Measurements from ENCODE around the gene NRCAM.

The NRCAM gene

DNA sequence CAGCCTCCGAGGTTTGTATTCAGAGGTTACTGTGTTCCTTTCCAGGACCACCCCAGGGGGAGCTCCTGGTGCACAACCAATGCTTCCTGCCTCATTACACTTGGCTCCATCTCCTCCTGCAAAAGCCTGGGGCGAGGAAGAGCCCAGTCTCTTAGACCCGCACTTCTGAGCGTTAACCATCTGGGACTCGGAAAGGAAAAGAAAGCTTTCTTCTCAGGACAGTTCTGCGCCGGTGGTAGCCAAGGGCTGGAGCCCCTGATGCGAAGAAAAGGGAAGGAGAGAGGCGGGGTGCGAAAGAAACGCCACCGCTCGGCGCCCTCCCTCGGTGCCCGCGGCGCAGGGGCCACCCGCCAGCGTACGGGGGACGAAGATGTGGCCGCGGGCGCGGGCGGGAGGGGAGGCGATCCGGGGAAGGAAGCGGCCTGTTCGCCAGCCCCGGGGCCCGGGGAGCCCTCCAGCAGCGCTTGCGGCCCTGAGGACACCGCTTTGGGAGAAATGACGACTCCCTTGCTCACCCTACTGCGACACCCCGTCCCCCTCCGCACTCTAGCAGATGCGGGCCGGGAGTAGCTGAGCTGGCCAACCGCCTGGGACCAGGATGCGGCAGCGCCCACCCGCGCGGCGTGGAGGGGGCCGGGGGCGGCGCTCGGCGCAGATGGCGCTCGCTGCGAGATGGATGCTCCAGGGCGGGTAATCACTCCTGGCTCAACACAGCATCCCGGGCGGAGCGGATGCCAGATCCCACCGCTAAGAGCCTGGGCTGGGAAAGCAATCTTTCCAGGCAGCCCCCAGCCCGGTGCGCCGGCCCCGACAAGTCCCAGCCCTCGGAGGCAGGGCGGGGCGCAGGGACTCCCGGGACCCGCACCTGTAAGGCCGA lies 1.3 kb downstream of the NRCAM start (continued):
- TF ChIP-seq, protein P1, sequence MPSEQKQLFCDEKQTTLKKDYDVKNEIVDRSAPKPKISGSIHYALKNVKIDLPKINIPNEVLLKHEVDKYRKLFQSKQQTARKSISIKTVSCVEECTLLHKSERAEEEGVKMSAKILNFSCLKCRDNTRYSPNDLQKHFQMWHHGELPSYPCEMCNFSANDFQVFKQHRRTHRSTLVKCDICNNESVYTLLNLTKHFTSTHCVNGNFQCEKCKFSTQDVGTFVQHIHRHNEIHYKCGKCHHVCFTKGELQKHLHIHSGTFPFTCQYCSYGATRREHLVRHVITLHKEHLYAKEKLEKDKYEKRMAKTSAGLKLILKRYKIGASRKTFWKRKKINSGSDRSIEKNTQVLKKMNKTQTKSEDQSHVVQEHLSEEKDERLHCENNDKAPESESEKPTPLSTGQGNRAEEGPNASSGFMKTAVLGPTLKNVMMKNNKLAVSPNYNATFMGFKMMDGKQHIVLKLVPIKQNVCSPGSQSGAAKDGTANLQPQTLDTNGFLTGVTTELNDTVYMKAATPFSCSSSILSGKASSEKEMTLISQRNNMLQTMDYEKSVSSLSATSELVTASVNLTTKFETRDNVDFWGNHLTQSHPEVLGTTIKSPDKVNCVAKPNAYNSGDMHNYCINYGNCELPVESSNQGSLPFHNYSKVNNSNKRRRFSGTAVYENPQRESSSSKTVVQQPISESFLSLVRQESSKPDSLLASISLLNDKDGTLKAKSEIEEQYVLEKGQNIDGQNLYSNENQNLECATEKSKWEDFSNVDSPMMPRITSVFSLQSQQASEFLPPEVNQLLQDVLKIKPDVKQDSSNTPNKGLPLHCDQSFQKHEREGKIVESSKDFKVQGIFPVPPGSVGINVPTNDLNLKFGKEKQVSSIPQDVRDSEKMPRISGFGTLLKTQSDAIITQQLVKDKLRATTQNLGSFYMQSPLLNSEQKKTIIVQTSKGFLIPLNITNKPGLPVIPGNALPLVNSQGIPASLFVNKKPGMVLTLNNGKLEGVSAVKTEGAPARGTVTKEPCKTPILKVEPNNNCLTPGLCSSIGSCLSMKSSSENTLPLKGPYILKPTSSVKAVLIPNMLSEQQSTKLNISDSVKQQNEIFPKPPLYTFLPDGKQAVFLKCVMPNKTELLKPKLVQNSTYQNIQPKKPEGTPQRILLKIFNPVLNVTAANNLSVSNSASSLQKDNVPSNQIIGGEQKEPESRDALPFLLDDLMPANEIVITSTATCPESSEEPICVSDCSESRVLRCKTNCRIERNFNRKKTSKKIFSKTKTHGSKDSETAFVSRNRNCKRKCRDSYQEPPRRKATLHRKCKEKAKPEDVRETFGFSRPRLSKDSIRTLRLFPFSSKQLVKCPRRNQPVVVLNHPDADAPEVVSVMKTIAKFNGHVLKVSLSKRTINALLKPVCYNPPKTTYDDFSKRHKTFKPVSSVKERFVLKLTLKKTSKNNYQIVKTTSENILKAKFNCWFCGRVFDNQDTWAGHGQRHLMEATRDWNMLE (tag by site-specific recombination; conservative IDR thresholded peaks at IDR 0.05; ENCODE audit: low read depth), result no peak
- TF ChIP-seq GLIS2 (tag by site-specific recombination; IDR thresholded peaks at IDR 0.05) (peak; percentile 97), ZNF777 (tag by site-specific recombination; IDR thresholded peaks at IDR 0.05; ENCODE audit: borderline replicate concordance) (no peak), MEIS1 (CRISPR knock-in tag; IDR thresholded peaks at IDR 0.05; ENCODE audit: borderline replicate concordance) (no peak), KLF16 (tag by site-specific recombination; IDR thresholded peaks at IDR 0.05) (peak; percentile 32; the same call in 1 of the 2 replicates), SCRT2 (tag by site-specific recombination; IDR thresholded peaks at IDR 0.05) (no peak), ZIC2 (tag by site-specific recombination; IDR thresholded peaks at IDR 0.05) (peak; percentile 90), ZNF335 (tag by site-specific recombination; conservative IDR thresholded peaks at IDR 0.05) (no peak), ZXDB (tag by site-specific recombination; IDR thresholded peaks at IDR 0.05) (peak; percentile 66), ZNF768 (tag by site-specific recombination; IDR thresholded peaks at IDR 0.05) (no peak), ZNF184 (tag by site-specific recombination; IDR thresholded peaks at IDR 0.05) (no peak), ZSCAN16 (tag by site-specific recombination; IDR thresholded peaks at IDR 0.05) (no peak), ZNF398 (tag by site-specific recombination; IDR thresholded peaks at IDR 0.05) (peak; percentile 63), ZNF140 (tag by site-specific recombination; IDR thresholded peaks at IDR 0.05) (no peak), BCL6B (tag by site-specific recombination; IDR thresholded peaks at IDR 0.05) (no peak), ZNF132 (tag by site-specific recombination; IDR thresholded peaks at IDR 0.05; ENCODE audit: borderline replicate concordance) (no peak), ZNF175 (tag by site-specific recombination; IDR thresholded peaks at IDR 0.05) (no peak), ZNF394 (tag by site-specific recombination; IDR thresholded peaks at IDR 0.05; ENCODE audit: borderline replicate concordance) (peak; percentile 97), ZNF521 (tag by site-specific recombination; IDR thresholded peaks at IDR 0.05) (no peak), TRIM28 (IDR thresholded peaks at IDR 0.05; ENCODE audit: borderline replicate concordance, low read length) (no peak), ZNF324 (tag by site-specific recombination; IDR thresholded peaks at IDR 0.05) (no peak), ZNF354C (tag by site-specific recombination; IDR thresholded peaks at IDR 0.05; ENCODE audit: borderline replicate concordance, low read depth) (no peak), HOXC10 (CRISPR knock-in tag; IDR thresholded peaks at IDR 0.05) (no peak), ZNF596 (tag by site-specific recombination; IDR thresholded peaks at IDR 0.05) (no peak), ZNF549 (tag by site-specific recombination; IDR thresholded peaks at IDR 0.05) (no peak), SCRT1 (tag by site-specific recombination; IDR thresholded peaks at IDR 0.05; ENCODE audit: borderline replicate concordance) (no peak), ZNF416 (tag by site-specific recombination; IDR thresholded peaks at IDR 0.05) (no peak), ZNF561 (tag by site-specific recombination; IDR thresholded peaks at IDR 0.05; ENCODE audit: borderline replicate concordance) (peak; percentile 75), ZNF16 (tag by site-specific recombination; IDR thresholded peaks at IDR 0.05; ENCODE audit: low read depth) (no peak)
- TF ChIP-seq, protein P2, sequence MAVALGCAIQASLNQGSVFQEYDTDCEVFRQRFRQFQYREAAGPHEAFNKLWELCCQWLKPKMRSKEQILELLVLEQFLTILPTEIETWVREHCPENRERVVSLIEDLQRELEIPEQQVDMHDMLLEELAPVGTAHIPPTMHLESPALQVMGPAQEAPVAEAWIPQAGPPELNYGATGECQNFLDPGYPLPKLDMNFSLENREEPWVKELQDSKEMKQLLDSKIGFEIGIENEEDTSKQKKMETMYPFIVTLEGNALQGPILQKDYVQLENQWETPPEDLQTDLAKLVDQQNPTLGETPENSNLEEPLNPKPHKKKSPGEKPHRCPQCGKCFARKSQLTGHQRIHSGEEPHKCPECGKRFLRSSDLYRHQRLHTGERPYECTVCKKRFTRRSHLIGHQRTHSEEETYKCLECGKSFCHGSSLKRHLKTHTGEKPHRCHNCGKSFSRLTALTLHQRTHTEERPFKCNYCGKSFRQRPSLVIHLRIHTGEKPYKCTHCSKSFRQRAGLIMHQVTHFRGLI (tag by site-specific recombination; IDR thresholded peaks at IDR 0.05), result peak; percentile 68; the same call in 1 of the 2 replicates
